C4-2B (cell line): Measurements from ENCODE around the gene MAG.

Source experiments
- CTCF ChIP-seq: fragments of 450-650 bp; conservative IDR thresholded peaks from 2 replicates; pipeline ENCODE4 v1.5.1; 2017; ENCODE audit warnings: mild to moderate bottlenecking
- ZFX ChIP-seq: fragments of 450-650 bp; IDR thresholded peaks from 2 replicates; pipeline ENCODE4 v1.6.1; 2017

GRCh38 chr19:35262101-35262761, 29.7 kb upstream of the MAG start:
- TF ChIP-seq CTCF (no peak), ZFX (no peak)
